ENCODE data around the gene BTG1.

Gene BTG1

GRCh38 chr12:92191061-92191460 lies 45.4 kb upstream of the BTG1 start:
- H3K27ac ChIP-seq: no peak overlapping the region
- no peak for DNase-seq

GRCh38 chr12:92188517-92189188 lies 43.0 kb upstream of the BTG1 start:
- no peak for TF ChIP-seq CTCF (IDR thresholded peaks at IDR 0.05)
- Histone ChIP-seq H3K27ac (no peak overlapping the region), H3K27me3 (no peaks in the 10 kb centered on the region), H3K9me3 (no peaks in the 10 kb centered on the region), H3K4me3 (no peak overlapping the region), H3K36me3 (no peaks in the 10 kb centered on the region), H3K4me1 (no peaks in the 10 kb centered on the region)
- intact Hi-C loops (cut with DNase I; ENCODE audit: low total_unique reads): loop anchor here (10.0 kb wide), 1 partner anchor 756 kb away; no protein-coding TSS in a partner anchor
- no peak for DNase-seq

More at GRCh38 chr12:92191061-92191460, 45.4 kb upstream of the BTG1 start:
- H3K9me3 ChIP-seq: no peaks in the 10 kb centered on the region
- H3K4me1 ChIP-seq: no peaks in the 10 kb centered on the region
- TF ChIP-seq CTCF (IDR thresholded peaks at IDR 0.05): no peak
- H3K36me3 ChIP-seq: no peaks in the 10 kb centered on the region
- no peak overlapping the region for H3K4me3 ChIP-seq
- H3K27me3 ChIP-seq: no peaks in the 10 kb centered on the region
- intact Hi-C loops (cut with DNase I; ENCODE audit: low total_unique reads): no loop called here

- Histone ChIP-seq H3K27ac (no peak overlapping the region), H3K4me3 (no peak overlapping the region), H3K27me3 (no peaks in the 10 kb centered on the region), H3K4me1 (no peaks in the 10 kb centered on the region), H3K9me3 (no peaks in the 10 kb centered on the region), H3K36me3 (no peaks in the 10 kb centered on the region)
- TF ChIP-seq CTCF (IDR thresholded peaks at IDR 0.05): no peak
- intact Hi-C loops (cut with DNase I; ENCODE audit: low total_unique reads): loop anchor here (10.0 kb wide), 1 partner anchor 759 kb away; no protein-coding TSS in a partner anchor
- no peak for DNase-seq
These were observed 40.4 kb upstream of the BTG1 start for GRCh38 chr12:92186038-92186470.

- Histone ChIP-seq H3K4me3 (no peak overlapping the region), H3K9me3 (no peaks in the 10 kb centered on the region), H3K27ac (no peak overlapping the region), H3K27me3 (no peaks in the 10 kb centered on the region), H3K4me1 (no peaks in the 10 kb centered on the region), H3K36me3 (no peaks in the 10 kb centered on the region)
- intact Hi-C loops (cut with DNase I; ENCODE audit: low total_unique reads): loop anchor here (10.0 kb wide), 1 partner anchor 760 kb away; no protein-coding TSS in a partner anchor
- no peak for TF ChIP-seq CTCF (IDR thresholded peaks at IDR 0.05)
- no peak for DNase-seq
These were observed 39.4 kb upstream of the BTG1 start for GRCh38 chr12:92185052-92185451.

- TF ChIP-seq CTCF (IDR thresholded peaks at IDR 0.05): no peak
- Histone ChIP-seq H3K27me3 (no peaks in the 10 kb centered on the region), H3K36me3 (no peaks in the 10 kb centered on the region), H3K4me1 (no peaks in the 10 kb centered on the region), H3K4me3 (no peak overlapping the region), H3K27ac (no peak overlapping the region), H3K9me3 (no peaks in the 10 kb centered on the region)
- intact Hi-C loops (cut with DNase I; ENCODE audit: low total_unique reads): loop anchor here (10.0 kb wide), 1 partner anchor 761 kb away; no protein-coding TSS in a partner anchor
- DNase-seq: no peak
These were observed 37.9 kb upstream of the BTG1 start for GRCh38 chr12:92183575-92183974.

Measured in tibial artery (tissue), 4 donors.